HEK293 (cell line): ENCODE data around the gene MALRD1.

Source experiments
- CTCF ChIA-PET: fragments of 350-600 bp; formaldehyde crosslinking; extraction: SDS; loops from one replicate; lab custom pipeline; 2021; ENCODE audit warnings: antibody characterized with exemption; lab: Yijun Ruan, JAX
- POLR2A ChIA-PET: fragments of 300-600 bp; formaldehyde crosslinking; extraction: SDS; loops from one replicate; lab custom pipeline; 2020; ENCODE audit warnings: antibody characterized with exemption, inconsistent platforms; lab: Yijun Ruan, JAX
- H3K27ac ChIP-seq: fragments of 200-500 bp; sonication (Bioruptor generic); 2 replicates; pipeline ENCODE4 v1.5.1; 2014; ENCODE audit warnings: low read depth, low read length, control low read depth, inconsistent platforms; ENCODE audit errors: extremely low read depth
- H3K36me3 ChIP-seq, 2 experiments: fragments of 200-500 bp in 1 of 2; sonication (Bioruptor generic) in 1 of 2; 1 replicate in 1 of 2; 2 replicates in 1 of 2; pipeline ENCODE4 v1.5.1; 2014 to 2017; ENCODE audit warnings: inconsistent platforms in 2 of 2, low read length in 2 of 2; ENCODE audit not compliant: control insufficient read depth in 2 of 2, insufficient read depth in 1 of 2
- H3K4me1 ChIP-seq: fragments of 200-500 bp; sonication (Bioruptor generic); 2 replicates; pipeline ENCODE4 v1.5.1; 2014; ENCODE audit warnings: mild to moderate bottlenecking, low read length, inconsistent platforms; ENCODE audit not compliant: control insufficient read depth, insufficient read depth
- H3K4me3 ChIP-seq: 2 replicates; pipeline ENCODE4 v1.5.1; 2011; ENCODE audit warnings: low read depth, mild to moderate bottlenecking, control low read depth, low read length, moderate library complexity
- H3K9me3 ChIP-seq: fragments of 200-500 bp; sonication (Bioruptor generic); 2 replicates; pipeline ENCODE4 v1.5.1; 2014; ENCODE audit warnings: low read depth, low read length, inconsistent platforms; ENCODE audit not compliant: control insufficient read depth, insufficient read depth
- EGR2 ChIP-seq: fragments of 450-650 bp; formaldehyde crosslinking; IDR thresholded peaks from 2 replicates; pipeline ENCODE4 v1.5.1; 2016; ENCODE audit warnings: low read depth, missing biosample characterization, missing genetic modification characterization
- HOXD13 ChIP-seq: sonication (generic); formaldehyde crosslinking; IDR thresholded peaks from 2 replicates; pipeline ENCODE4 v1.8.0; 2022; ENCODE audit warnings: missing genetic modification reagents, borderline replicate concordance
- KLF1 ChIP-seq: fragments of 450-650 bp; formaldehyde crosslinking; IDR thresholded peaks from 2 replicates; pipeline ENCODE4 v1.5.1; 2016; ENCODE audit warnings: missing biosample characterization, missing genetic modification characterization
- MZF1 ChIP-seq: fragments of 450-650 bp; formaldehyde crosslinking; IDR thresholded peaks from 2 replicates; pipeline ENCODE4 v1.5.1; 2017; ENCODE audit warnings: missing biosample characterization, missing genetic modification characterization, borderline replicate concordance
- PRDM2 ChIP-seq: fragments of 450-650 bp; formaldehyde crosslinking; IDR thresholded peaks from 2 replicates; pipeline ENCODE4 v1.5.1; 2016; ENCODE audit warnings: missing biosample characterization, missing genetic modification characterization, borderline replicate concordance
- SP3 ChIP-seq: fragments of 450-650 bp; formaldehyde crosslinking; IDR thresholded peaks from 2 replicates; pipeline ENCODE4 v1.5.1; 2016; ENCODE audit warnings: missing biosample characterization, missing genetic modification characterization
- TSHZ1 ChIP-seq: fragments of 450-650 bp; formaldehyde crosslinking; IDR thresholded peaks from 2 replicates; pipeline ENCODE4 v1.5.1; 2016; ENCODE audit warnings: missing biosample characterization, missing genetic modification characterization, borderline replicate concordance
- ZBTB48 ChIP-seq: fragments of 450-650 bp; formaldehyde crosslinking; IDR thresholded peaks from 2 replicates; pipeline ENCODE4 v1.5.1; 2016; ENCODE audit warnings: missing biosample characterization, missing genetic modification characterization
- ZNF133 ChIP-seq: fragments of 450-650 bp; formaldehyde crosslinking; IDR thresholded peaks from 2 replicates; pipeline ENCODE4 v1.5.1; 2016; ENCODE audit warnings: missing biosample characterization, missing genetic modification characterization
- ZNF175 ChIP-seq: fragments of 450-650 bp; formaldehyde crosslinking; IDR thresholded peaks from 2 replicates; pipeline ENCODE4 v1.5.1; 2016; ENCODE audit warnings: missing biosample characterization, missing genetic modification characterization
- ZNF19 ChIP-seq: fragments of 450-650 bp; formaldehyde crosslinking; IDR thresholded peaks from 2 replicates; pipeline ENCODE4; 2016; ENCODE audit warnings: missing biosample characterization, missing genetic modification characterization, low read depth
- ZNF202 ChIP-seq: fragments of 450-650 bp; formaldehyde crosslinking; IDR thresholded peaks from 2 replicates; pipeline ENCODE4 v1.5.1; 2016; ENCODE audit warnings: missing biosample characterization, missing genetic modification characterization, borderline replicate concordance
- ZNF221 ChIP-seq: fragments of 450-650 bp; formaldehyde crosslinking; IDR thresholded peaks from 2 replicates; pipeline ENCODE4 v1.5.1; 2017; ENCODE audit warnings: missing biosample characterization, missing genetic modification characterization, borderline replicate concordance
- ZNF24 ChIP-seq: fragments of 450-650 bp; formaldehyde crosslinking; IDR thresholded peaks from 2 replicates; pipeline ENCODE4 v1.5.1; 2016; ENCODE audit warnings: missing biosample characterization, missing genetic modification characterization
- ZNF280C ChIP-seq: fragments of 450-650 bp; formaldehyde crosslinking; IDR thresholded peaks from 2 replicates; pipeline ENCODE4 v1.5.1; 2016; ENCODE audit warnings: missing biosample characterization, missing genetic modification characterization
- ZNF513 ChIP-seq: fragments of 450-650 bp; IDR thresholded peaks from 2 replicates; pipeline ENCODE4 v1.5.1; 2018; ENCODE audit warnings: missing biosample characterization, missing genetic modification characterization
- ZNF561 ChIP-seq: fragments of 450-650 bp; IDR thresholded peaks from 2 replicates; pipeline ENCODE4 v1.5.1; 2018; ENCODE audit warnings: missing biosample characterization, missing genetic modification characterization, borderline replicate concordance
- ZNF580 ChIP-seq: fragments of 450-650 bp; formaldehyde crosslinking; IDR thresholded peaks from 2 replicates; pipeline ENCODE4 v1.5.1; 2016; ENCODE audit warnings: missing biosample characterization, missing genetic modification characterization
- ZNF600 ChIP-seq: fragments of 450-650 bp; formaldehyde crosslinking; IDR thresholded peaks from 2 replicates; pipeline ENCODE4 v1.5.1; 2016; ENCODE audit warnings: missing biosample characterization, missing genetic modification characterization
- ZNF623 ChIP-seq: fragments of 450-650 bp; formaldehyde crosslinking; IDR thresholded peaks from 2 replicates; pipeline ENCODE4 v1.5.1; 2016; ENCODE audit warnings: missing biosample characterization, missing genetic modification characterization
- ZNF626 ChIP-seq: fragments of 450-650 bp; sonication (Bioruptor Pico); formaldehyde crosslinking; IDR thresholded peaks from 2 replicates; pipeline ENCODE4 v1.5.1; 2018; ENCODE audit warnings: missing biosample characterization, missing genetic modification characterization, inconsistent platforms

Gene MALRD1

GRCh38 chr10:19031763-19032162, 16.8 kb upstream of the MALRD1 start:
- H3K27ac ChIP-seq = no peak overlapping the region
- H3K4me1 ChIP-seq = no peaks in the 10 kb centered on the region
- TF ChIP-seq KLF1 (tag by site-specific recombination) (no peak), ZNF561 (tag by site-specific recombination) (no peak), SP3 (tag by site-specific recombination) (no peak), ZNF19 (no peak), ZBTB48 (tag by site-specific recombination) (no peak), ZNF175 (no peak), ZNF626 (tag by site-specific recombination) (no peak), ZNF580 (tag by site-specific recombination) (no peak), ZNF202 (tag by site-specific recombination) (no peak), ZNF133 (tag by site-specific recombination) (no peak), ZNF600 (tag by site-specific recombination) (no peak), MZF1 (tag by site-specific recombination) (no peak), ZNF24 (tag by site-specific recombination) (no peak), PRDM2 (tag by site-specific recombination) (no peak)
- TF ChIP-seq, all 188 proteins: peak for 0
- ChIA-PET POLR2A (no interaction called here), CTCF (interaction anchor here (0.7 kb wide), 1 partner anchor 323 kb away, joined by 3 read pairs; no protein-coding TSS in a partner anchor)
- Histone ChIP-seq H3K4me3 (no peak overlapping the region), H3K9me3 (no peaks in the 10 kb centered on the region), H3K36me3 (no peaks in the 10 kb centered on the region)

- CTCF ChIA-PET = no interaction called here
- H3K9me3 ChIP-seq = no peaks in the 10 kb centered on the region
- no peaks in the 10 kb centered on the region for H3K4me1 ChIP-seq
- H3K4me3 ChIP-seq = no peak overlapping the region
- no peaks in the 10 kb centered on the region for H3K36me3 ChIP-seq
- H3K27ac ChIP-seq = no peak overlapping the region
- POLR2A ChIA-PET = no interaction called here
- TF ChIP-seq ZNF600 (tag by site-specific recombination) (no peak), ZNF280C (tag by site-specific recombination) (no peak), TSHZ1 (tag by site-specific recombination) (no peak), ZNF623 (tag by site-specific recombination) (no peak), EGR2 (tag by site-specific recombination) (no peak), ZNF221 (tag by site-specific recombination) (no peak), ZNF513 (no peak), HOXD13 (CRISPR knock-in tag) (no peak)
Observed at GRCh38 chr10:19033741-19034140, 14.9 kb upstream of the MALRD1 start.
